Left renal pelvis (tissue), 4 donors: Measurements from ENCODE around the gene RTCA. TPM values are rescaled to one million over a fixed set of nuclear protein-coding genes. Genes with fewer than 3 reads are reported as not detected.

Experiments used
- DNase-seq, 4 donors: peaks; one replicate each; pipeline ENCODE4 v3.0.0-alpha.2; 2013; ENCODE audit warnings: low read depth in 4 of 4, low spot score in 3 of 4
- polyA plus RNA-seq, 4 donors: library from polyadenylated mRNA; unstranded; fragments of 120-200 nt; gene quantifications; one replicate each; pipeline ENCODE4 v1.2.1, GENCODE V29; 2013; ENCODE audit not compliant: insufficient read length in 4 of 4

The RTCA gene
- polyA plus RNA-seq, 4 donors, result 22.6 to 37.4 (median 33.8) TPM

DNA sequence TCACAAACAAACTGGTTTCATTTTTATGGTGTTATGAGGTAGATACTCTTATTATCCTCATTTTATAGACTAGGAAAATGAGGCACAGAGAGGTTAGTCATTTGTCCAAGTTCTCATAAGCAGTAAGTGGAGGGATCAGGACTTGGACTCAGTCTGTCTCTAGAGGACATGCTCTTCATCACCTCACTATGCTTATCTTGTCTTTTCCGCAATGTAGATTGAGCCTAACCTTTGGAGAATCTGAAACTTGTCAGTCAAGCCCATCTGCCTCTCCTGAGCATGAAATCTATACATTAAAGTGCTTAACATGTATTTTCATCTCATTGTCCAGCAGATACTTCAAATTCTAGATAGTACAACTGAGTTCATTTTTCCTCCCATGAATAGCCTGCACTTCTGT lies 74.5 kb downstream of the RTCA start:
- no peak for DNase-seq

DNA sequence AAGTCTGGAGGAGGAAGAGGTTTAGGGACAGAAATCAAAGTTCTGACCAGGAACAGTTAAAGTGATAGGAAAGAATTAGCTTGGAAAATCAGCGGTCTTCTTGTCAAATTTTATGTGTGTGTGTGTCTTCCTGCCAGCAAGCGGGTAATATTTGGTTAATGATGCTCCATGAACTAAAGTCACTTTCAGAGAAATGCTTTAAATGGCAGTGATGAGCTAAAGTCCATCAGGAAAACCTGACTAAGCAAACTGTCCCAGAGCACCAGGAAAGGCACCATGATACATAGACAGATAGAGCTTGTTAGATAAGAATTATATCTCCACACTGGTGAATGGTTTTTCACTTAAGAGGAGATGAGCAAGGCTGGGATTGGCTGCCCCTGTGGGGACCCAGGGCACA lies 76.3 kb downstream of the RTCA start:
- no peak for DNase-seq

Other genes with a start within 250 kb of the RTCA start
- gene SASS6, start 133.3 kb upstream of the RTCA start, polyA plus RNA-seq, result 10 to 100 TPM in 1 of 4 donors, 1 to 10 TPM in 3; 6.4 to 10.7 (median 8.9) TPM
- 10 to 100 TPM; 25.0 to 40.3 (median 35.5) TPM for gene TRMT13, start 133.1 kb upstream of the RTCA start, polyA plus RNA-seq
- gene LRRC39, start 88.0 kb upstream of the RTCA start, polyA plus RNA-seq, result 1 to 10 TPM; 2.4 to 3.9 (median 2.9) TPM
- gene DBT, start 16.4 kb upstream of the RTCA start, polyA plus RNA-seq, result 10 to 100 TPM; 14.4 to 27.9 (median 22.2) TPM
- gene CDC14A, start 86.3 kb downstream of the RTCA start, polyA plus RNA-seq, result 10 to 100 TPM; 13.7 to 32.3 (median 30.1) TPM